Right atrium auricular region (tissue), 2 donors: ENCODE measurements around the gene ITGB4. TPM values are rescaled to one million over a fixed set of nuclear protein-coding genes. Genes with fewer than 3 reads are reported as not detected.

Experiments
- DNase-seq: peaks from one replicate; pipeline ENCODE4 v3.0.0-alpha.2; 2019; ENCODE audit warnings: low spot score
- H3K27ac ChIP-seq, 2 donors: fragments of 200-600 bp; sonication (generic); 1 replicate in 1 of 2; 2 replicates in 1 of 2; pipeline ENCODE4 v1.5.1; 2016 to 2019
- H3K27me3 ChIP-seq, 2 donors: fragments of 200-600 bp; sonication (generic); one replicate each; pipeline versions ENCODE4 v1.5.1 to v1.6.0; 2017 to 2019
- H3K36me3 ChIP-seq: fragments of 200-600 bp; sonication (generic); one replicate; pipeline ENCODE4 v1.5.1; 2016
- H3K4me1 ChIP-seq, 2 donors: fragments of 200-600 bp; sonication (generic); one replicate each; pipeline versions ENCODE4 v1.5.1 to v1.6.0; 2017 to 2019
- H3K4me3 ChIP-seq, 2 donors: fragments of 200-600 bp; sonication (generic); 1 replicate in 1 of 2; 2 replicates in 1 of 2; pipeline ENCODE4 v1.5.1; 2017 to 2019; ENCODE audit warnings: mild to moderate bottlenecking in 1 of 2, moderate library complexity in 1 of 2
- H3K9me3 ChIP-seq, 2 donors: fragments of 200-600 bp; sonication (generic); one replicate each; pipeline ENCODE4 v1.5.1; 2019
- total RNA-seq, 2 donors: library from RNA; depleted of rRNA; stranded (reverse); fragments of >200 nt; gene quantifications; one replicate each; pipeline ENCODE4 v1.1.0, GENCODE V29; 2016
- TF ChIP-seq, protein P1 (sequence below), 2 donors: fragments of 200-600 bp; sonication (generic); IDR thresholded peaks; one replicate each; pipeline ENCODE4 v1.5.1; 2019; ENCODE audit warnings: antibody characterized with exemption in 2 of 2

ITGB4 gene
- total RNA-seq, 2 donors from 2014 or later: 11.1 to 37.5 TPM

DNA sequence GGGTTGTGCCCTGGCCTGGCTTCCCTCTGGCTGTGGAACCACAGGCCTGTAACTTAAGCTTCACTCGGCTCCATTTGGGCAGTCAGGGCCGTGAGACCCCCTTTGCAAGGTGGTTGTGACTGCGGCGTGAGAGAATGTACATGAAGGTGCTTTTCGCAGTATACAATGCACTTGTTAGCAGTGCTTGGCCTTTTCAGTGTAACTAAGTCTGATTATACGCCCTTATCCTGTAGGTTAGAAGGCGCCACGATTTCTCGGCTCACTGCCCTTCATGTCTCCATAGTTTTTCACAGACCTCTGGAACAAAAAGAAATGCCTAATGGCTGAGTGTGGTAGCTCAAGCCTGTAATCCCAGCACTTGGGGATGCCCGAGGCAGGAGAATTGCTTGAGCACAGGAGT is 40.8 kb upstream of the ITGB4 start:
- H3K27ac ChIP-seq: peak overlapping the region; percentile 20 to 35
- DNase-seq: no peak
- no peak overlapping the region for H3K4me3 ChIP-seq
- no peaks in the 10 kb centered on the region for H3K9me3 ChIP-seq
- no peaks in the 10 kb centered on the region for H3K27me3 ChIP-seq
- peaks cover 8% of the 10 kb centered on the region for H3K36me3 ChIP-seq
- TF ChIP-seq, protein P1, sequence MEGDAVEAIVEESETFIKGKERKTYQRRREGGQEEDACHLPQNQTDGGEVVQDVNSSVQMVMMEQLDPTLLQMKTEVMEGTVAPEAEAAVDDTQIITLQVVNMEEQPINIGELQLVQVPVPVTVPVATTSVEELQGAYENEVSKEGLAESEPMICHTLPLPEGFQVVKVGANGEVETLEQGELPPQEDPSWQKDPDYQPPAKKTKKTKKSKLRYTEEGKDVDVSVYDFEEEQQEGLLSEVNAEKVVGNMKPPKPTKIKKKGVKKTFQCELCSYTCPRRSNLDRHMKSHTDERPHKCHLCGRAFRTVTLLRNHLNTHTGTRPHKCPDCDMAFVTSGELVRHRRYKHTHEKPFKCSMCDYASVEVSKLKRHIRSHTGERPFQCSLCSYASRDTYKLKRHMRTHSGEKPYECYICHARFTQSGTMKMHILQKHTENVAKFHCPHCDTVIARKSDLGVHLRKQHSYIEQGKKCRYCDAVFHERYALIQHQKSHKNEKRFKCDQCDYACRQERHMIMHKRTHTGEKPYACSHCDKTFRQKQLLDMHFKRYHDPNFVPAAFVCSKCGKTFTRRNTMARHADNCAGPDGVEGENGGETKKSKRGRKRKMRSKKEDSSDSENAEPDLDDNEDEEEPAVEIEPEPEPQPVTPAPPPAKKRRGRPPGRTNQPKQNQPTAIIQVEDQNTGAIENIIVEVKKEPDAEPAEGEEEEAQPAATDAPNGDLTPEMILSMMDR (IDR thresholded peaks at IDR 0.05): no peak
- H3K4me1 ChIP-seq: peaks cover 0 to 33% of the 10 kb centered on the region in 2 donors

DNA sequence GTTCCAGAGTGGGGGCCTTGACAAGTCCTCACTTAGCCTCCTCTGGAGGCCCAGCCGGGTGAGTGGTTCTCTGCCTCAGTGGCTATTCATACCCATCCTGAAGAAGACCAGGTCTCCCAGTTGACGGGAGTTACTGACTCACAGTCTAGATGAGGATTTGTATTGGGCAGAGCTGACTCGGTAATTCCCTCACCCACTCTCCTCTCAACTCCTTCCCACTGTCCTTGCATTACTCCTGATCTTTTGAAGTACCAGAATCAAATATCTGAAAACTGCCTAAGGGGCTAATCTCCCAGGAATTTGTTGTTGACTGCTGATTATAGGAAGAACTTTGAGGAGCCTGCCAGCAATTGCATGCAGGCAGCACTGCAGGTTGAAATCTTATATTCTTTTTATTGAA is 40.0 kb upstream of the ITGB4 start:
- Histone ChIP-seq H3K36me3 (peaks cover 8% of the 10 kb centered on the region), H3K9me3 (no peaks in the 10 kb centered on the region), H3K4me1 (peaks cover 0 to 41% of the 10 kb centered on the region in 2 donors), H3K4me3 (no peak overlapping the region), H3K27me3 (no peaks in the 10 kb centered on the region), H3K27ac (peak overlapping the region in 1 of 2 donors; percentile 35)
- DNase-seq: no peak
- TF ChIP-seq, protein P1 (IDR thresholded peaks at IDR 0.05): no peak

DNA sequence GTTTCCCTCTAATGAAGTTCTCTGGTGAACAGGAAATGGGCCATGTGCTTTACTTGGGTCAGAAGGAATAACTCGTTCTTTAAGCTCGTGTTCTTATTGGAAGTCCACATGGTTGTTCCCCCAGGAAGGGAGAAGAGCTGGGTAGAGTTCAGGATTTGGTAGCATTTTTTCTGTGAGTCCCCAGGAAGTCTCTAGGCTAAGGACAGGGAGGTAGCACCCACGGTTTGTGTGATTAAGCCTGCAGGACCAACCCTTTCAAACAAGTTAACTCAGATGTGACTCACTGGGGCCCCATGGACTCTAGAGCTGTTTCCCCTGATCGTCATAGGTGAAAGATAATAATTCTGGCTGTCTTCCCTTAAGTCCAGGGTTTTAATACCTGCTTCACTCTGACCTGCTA is 37.7 kb upstream of the ITGB4 start:
- Histone ChIP-seq H3K4me1 (peaks cover 0 to 63% of the 10 kb centered on the region in 2 donors), H3K36me3 (peaks cover 2% of the 10 kb centered on the region), H3K4me3 (no peak overlapping the region), H3K27ac (peak overlapping the region; percentile 2 to 57), H3K27me3 (no peaks in the 10 kb centered on the region), H3K9me3 (no peaks in the 10 kb centered on the region)
- DNase-seq: no peak
- TF ChIP-seq, protein P1 (IDR thresholded peaks at IDR 0.05): no peak

DNA sequence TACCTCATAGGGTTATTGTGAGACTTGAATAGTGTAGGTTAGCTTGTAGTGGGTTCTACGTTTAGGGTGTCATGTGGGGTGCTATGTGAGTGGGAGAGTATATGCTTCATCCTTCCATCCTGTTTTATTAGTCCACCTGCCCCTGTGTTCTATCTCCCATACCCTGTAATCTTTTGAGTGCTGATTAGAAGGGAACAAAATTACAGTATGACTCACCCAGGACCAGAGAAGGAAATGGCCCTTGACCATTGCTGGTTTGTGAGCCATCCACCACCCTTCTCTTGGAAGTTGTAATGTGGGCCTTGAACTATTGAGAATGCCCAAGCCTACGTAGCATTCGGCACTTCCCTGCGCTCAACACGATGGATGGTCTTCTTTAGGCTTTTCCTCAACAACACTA is 37.0 kb upstream of the ITGB4 start:
- Histone ChIP-seq H3K27me3 (no peaks in the 10 kb centered on the region), H3K9me3 (no peaks in the 10 kb centered on the region), H3K27ac (peak overlapping the region; percentile 57 to 61), H3K4me1 (peaks cover 0 to 66% of the 10 kb centered on the region in 2 donors), H3K36me3 (no peaks in the 10 kb centered on the region), H3K4me3 (no peak overlapping the region)
- TF ChIP-seq, protein P1 (IDR thresholded peaks at IDR 0.05): no peak
- DNase-seq: no peak

GRCh38 chr17:75684924-75685323 is 36.3 kb upstream of the ITGB4 start:
- peak overlapping the region; percentile 57 to 61 for H3K27ac ChIP-seq
- H3K4me1 ChIP-seq: peaks cover 0 to 66% of the 10 kb centered on the region in 2 donors
- H3K9me3 ChIP-seq: no peaks in the 10 kb centered on the region
- no peak for DNase-seq
- H3K27me3 ChIP-seq: no peaks in the 10 kb centered on the region
- no peaks in the 10 kb centered on the region for H3K36me3 ChIP-seq
- no peak overlapping the region for H3K4me3 ChIP-seq
- TF ChIP-seq, protein P1 (IDR thresholded peaks at IDR 0.05): no peak

DNA sequence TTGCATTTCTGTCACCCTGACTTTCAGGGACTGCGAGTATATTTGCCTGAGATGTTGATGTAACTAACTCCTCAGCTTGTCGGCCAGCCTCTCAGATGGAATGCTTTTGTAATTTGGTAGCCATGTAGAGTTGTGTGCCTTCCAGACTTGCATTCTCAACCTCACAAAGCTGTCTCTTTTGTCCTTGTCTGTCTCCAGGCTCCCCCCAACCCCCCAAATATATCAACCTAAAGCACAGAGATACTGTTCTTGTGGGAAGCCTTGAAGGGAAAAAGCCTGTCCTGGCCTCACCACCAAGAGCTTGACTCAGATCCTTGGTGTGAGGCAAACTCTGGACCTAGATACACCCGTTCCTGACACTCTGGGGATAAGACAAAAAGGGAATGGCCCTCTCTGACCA is 35.8 kb upstream of the ITGB4 start:
- peak overlapping the region; percentile 38 to 61 for H3K27ac ChIP-seq
- H3K36me3 ChIP-seq: no peaks in the 10 kb centered on the region
- no peaks in the 10 kb centered on the region for H3K27me3 ChIP-seq
- no peak overlapping the region for H3K4me3 ChIP-seq
- TF ChIP-seq, protein P1 (IDR thresholded peaks at IDR 0.05): no peak
- no peaks in the 10 kb centered on the region for H3K9me3 ChIP-seq
- peaks cover 0 to 67% of the 10 kb centered on the region in 2 donors for H3K4me1 ChIP-seq
- no peak for DNase-seq
